GM12801 (cell line): ENCODE measurements around the gene HS6ST3.

ENCODE experiments used
- TF ChIP-seq, protein P1 (sequence below): IDR thresholded peaks from one replicate; pipeline ENCODE4 v1.5.1; 2011; ENCODE audit warnings: control low read depth; ENCODE audit not compliant: insufficient read length; ENCODE audit errors: extremely low read depth

The HS6ST3 gene

DNA sequence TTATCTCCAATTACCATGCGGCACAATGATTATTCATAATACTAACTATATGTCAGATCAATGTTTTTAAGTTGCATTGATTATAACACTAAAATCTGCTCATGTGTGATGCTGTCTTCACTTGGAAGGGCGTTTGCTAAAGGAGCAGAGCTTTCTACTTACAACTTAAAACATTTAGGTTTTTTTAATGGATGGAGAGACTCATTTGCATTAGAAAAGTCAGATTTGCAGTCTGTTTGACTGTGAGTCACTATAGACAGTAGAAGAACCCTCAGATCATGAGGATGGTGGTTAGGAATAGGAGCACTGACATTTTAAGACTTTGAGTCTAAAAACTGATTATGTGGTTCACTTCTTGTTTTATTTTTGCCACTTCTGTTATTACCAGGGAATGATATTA is 364.6 kb downstream of the HS6ST3 start:
- TF ChIP-seq, protein P1, sequence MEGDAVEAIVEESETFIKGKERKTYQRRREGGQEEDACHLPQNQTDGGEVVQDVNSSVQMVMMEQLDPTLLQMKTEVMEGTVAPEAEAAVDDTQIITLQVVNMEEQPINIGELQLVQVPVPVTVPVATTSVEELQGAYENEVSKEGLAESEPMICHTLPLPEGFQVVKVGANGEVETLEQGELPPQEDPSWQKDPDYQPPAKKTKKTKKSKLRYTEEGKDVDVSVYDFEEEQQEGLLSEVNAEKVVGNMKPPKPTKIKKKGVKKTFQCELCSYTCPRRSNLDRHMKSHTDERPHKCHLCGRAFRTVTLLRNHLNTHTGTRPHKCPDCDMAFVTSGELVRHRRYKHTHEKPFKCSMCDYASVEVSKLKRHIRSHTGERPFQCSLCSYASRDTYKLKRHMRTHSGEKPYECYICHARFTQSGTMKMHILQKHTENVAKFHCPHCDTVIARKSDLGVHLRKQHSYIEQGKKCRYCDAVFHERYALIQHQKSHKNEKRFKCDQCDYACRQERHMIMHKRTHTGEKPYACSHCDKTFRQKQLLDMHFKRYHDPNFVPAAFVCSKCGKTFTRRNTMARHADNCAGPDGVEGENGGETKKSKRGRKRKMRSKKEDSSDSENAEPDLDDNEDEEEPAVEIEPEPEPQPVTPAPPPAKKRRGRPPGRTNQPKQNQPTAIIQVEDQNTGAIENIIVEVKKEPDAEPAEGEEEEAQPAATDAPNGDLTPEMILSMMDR, result no peak

DNA sequence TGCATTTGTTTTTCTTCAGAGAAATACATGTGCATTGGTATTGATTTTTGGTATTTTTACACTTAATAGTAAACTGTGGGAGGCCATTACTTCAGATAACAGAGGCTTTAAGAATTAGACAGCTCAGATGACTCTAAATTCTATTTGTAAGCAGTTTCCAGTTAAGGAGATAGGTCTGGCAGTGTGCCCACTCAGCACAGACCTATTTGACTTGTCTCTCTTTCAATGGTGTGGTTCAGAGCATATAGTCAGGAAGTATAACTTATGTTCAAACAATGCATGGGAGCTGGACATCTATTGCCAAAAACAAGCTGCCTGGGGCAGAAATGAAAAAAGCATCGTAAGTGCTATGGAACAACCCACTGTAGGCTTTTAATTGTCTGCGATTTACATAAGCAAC is 370.7 kb downstream of the HS6ST3 start:
- TF ChIP-seq, protein P1, result no peak

DNA sequence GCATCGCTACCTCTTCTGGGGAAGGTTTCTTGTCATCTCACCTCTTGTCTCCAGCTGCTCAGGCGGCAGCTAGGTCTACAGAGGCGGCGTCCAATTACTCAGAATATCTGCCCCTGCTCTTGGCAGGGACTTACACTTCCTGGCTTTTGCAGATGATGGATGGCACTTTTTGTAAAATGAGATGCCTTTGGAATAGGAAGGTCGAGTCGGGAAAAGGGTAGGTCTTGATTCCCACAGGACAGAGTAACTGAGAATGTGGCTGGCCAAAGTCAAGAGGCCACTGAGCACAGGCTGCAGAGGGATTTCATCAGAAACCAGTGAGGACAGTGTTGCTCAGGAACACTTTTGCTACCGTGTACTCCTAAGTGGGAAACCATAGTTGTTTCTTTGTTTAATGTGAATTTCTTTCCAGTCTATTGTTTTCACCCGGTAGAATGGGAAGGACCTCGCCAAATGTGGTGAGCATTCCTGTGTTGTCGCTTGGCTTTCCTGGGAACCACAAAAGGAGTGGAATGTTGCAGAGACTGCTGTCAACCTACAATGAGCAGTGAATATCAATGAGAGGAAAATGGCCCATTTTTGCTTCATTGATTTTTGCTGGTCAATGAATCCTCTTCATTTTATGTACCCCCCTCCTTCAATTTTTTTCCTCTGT is 383.7 kb downstream of the HS6ST3 start:
- TF ChIP-seq, protein P1, result no peak

DNA sequence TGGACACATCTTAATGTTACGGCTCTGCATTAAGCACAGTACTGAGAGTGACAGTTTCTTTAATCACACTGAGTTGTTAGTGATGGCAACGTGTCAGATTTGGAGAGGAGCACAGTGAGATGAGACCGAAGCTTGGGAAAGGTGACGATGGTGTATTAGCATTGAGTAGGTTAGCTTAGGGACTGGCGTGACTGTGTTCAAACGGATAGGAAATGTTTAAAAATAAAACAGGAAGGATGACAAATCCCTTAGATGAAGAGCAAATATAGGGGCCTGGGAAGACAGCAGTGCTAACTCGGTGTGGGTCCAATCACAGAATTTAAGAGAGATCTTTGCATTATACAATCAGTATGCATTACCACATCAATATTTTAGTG is 384.3 kb downstream of the HS6ST3 start:
- TF ChIP-seq, protein P1, result no peak

DNA sequence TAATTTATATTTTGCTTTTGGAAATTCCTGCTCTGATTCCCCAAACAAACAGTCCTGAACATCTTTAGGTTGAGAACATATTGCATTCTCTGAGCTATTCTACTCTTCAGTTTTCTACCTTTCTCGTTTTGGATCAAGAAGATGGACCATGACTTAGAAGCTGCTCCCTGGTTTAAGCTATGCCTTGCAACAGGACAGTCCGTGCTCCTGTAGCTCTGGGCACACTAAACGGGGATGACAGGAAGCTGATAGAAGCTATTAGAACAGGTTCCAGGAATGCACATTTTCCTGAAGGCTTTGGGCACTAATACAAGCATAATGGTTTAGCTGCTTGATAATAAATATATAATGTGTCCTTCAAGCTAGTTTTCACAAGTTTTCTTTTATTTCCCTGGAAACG is 385.2 kb downstream of the HS6ST3 start:
- TF ChIP-seq, protein P1, result no peak

DNA sequence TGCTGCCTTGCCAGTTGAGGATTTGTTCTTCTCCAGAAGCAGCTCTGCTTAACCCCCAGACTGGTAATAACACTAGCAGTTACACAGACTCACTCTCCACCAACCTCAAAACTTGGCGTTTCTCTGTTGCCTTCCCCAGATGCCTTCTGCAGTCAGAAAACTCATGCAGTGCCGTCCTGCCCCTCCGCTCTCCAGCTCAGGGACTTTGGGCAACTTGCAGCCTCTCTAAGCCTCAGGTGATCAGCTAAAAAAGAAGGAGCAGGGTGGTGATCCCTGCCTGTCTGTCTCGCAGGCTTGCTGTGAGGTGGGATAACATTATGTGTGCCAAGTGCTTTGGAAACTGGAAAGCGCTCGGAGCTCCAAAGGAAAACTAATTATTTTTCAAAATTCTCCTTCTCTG is 391.6 kb downstream of the HS6ST3 start:
- TF ChIP-seq, protein P1, result no peak

DNA sequence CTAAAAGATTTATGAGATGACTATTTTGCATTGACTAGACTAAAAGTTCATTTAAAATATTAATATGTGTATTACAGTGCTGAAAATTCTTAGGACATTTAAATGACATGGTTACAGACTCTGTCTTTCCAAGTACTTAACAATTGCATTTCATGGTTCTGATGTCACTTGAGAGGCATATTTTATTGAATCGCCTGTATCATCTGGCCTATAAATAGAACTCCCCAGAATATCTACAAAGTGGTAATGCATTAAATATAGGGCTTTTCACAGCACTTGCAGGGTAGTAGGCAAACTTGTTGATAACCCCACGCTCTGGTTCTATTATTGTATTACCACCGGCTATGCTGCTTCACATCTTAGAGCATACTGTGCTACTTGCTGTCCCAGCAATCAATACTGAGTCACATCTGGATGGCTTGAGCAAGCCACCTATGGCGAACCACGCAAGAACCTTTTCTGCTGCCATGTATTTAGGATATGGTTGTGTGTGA is 400.6 kb downstream of the HS6ST3 start:
- TF ChIP-seq, protein P1, result no peak
